Measurements from ENCODE around the gene HOXD10.
A peak's percentile ranks its signal among the peaks of the same experiment; 100 is the strongest.

HOXD10 gene

DNA sequence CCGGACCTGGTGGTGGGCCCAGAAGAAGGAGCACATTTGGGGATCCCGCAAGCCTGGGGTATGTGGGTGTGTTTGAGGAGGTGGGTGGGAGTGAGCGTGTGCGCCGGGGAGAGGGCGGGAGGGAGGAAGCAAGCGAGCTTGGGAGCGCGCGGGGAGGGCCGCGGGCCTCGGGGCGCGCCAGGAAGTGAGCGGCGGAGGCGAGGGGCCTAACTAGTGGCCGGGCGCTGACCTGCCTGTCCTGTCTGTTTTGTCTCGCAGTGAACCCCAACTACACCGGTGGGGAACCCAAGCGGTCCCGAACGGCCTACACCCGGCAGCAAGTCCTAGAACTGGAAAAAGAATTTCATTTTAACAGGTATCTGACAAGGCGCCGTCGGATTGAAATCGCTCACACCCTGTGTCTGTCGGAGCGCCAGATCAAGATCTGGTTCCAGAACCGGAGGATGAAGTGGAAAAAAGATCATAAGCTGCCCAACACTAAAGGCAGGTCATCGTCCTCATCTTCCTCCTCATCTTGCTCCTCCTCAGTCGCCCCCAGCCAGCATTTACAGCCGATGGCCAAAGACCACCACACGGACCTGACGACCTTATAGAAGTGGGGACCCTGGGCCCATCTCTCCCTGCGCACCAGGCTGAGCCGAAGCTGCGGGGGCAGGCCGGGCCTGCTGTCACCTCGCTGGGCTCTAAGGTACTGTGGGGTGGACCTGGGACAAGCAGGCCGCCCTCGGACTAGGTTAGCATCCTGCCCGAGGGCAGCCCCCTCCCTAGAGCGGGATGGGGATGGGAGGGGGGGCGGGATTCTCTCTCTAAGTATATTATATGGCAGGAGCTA, 36.0 kb downstream of the HOXD10 start:
- DNase-seq, result peak; percentile 61

DNA sequence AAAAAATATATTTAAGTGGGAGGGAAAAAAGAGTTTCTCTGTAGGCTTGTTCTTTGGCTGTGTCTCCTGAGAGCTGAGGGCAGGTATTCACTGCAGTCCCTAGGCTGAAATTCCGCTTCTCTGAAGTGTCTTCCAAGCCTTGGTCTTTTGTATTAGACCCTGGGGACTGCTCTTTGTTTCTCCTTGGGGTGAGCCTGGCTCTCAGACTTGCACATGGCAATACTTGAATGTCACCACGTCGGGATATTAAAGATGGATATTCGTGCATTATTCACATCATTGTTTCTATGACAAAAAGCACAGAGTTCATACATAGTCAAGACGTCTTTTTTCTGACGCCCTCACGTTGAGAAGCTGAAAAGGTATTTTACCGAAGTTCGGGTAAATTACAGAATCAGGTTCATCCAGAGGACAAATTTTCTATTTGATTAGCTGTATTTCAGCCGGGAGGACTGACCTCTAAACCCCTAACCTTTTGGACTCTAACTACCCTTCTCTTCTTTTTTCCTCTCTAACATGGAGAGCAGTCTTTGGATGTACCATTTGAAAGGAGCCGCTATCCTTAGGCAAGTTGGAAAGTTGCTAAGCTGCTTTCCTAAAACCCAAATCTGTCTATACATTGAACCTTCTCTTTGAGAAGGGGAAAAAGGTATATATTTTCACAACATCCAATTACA, 38.1 kb downstream of the HOXD10 start:
- no peak for DNase-seq

DNA sequence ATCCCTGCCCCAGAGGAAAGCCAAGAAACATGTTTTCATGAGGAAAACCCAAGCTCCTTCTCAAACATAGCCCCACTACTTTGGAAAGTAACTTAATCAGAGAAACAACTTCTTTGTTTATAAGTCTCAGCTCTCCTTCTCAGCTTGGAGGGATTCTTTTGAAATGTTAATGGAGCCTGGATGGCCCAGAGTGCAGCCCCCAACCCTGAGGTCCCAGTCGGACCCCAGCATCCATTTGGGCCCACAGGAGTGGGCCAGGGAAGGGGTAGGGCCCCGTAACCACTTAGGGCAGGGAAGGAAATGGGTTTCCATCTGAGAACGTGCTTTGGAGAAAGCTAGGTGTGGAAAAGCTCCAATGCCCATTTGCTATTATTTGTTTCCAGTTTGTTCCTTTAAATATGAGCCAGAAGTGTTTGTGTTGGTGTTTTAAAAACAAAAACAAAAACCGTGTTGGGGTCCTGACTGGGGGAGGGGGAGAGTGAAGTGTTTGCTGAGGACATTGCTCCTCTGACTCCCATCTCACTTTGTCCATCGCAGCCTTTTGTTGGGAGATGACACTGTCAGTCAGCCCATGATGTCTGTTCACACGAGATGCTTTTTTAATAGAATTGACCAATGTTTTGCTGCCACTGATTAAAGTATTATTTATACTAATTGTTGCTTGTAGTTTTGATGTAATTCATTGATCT, 38.9 kb downstream of the HOXD10 start:
- DNase-seq, result no peak

DNA sequence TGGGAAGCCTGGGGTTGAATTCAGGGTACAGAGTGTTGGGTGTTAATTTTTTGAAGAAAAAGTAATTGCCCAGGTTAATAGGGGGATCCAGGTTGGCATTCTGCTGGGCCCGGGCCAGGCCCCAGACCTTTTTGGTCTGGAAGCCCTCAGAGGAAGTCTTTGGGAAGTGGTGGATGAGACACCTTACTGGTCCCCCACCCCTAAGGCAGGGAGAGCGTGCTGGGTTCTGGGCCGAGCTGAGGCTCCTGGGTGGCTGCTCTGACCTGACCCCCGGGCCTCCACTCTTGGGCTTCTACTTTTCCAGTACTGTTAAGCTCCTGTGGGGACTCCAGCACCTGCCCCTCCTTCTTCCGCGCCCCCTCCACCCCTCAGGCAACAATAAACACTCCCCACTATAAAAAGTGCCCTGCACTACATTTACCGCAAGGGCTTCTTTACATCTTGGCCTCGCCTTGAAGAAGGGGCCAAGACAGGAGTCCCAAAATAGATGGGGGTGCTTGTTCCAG, 39.8 kb downstream of the HOXD10 start:
- no peak for DNase-seq

- DNase-seq, result peak; percentile 77
These were observed 40.4 kb downstream of the HOXD10 start, which contains the start of gene HOXD3 for GRCh38 chr2:176156807-176157498. HOXD3 (plus strand) TSS chr2:176157307; CDS start chr2:176169115, 11,808 bp downstream.

DNA sequence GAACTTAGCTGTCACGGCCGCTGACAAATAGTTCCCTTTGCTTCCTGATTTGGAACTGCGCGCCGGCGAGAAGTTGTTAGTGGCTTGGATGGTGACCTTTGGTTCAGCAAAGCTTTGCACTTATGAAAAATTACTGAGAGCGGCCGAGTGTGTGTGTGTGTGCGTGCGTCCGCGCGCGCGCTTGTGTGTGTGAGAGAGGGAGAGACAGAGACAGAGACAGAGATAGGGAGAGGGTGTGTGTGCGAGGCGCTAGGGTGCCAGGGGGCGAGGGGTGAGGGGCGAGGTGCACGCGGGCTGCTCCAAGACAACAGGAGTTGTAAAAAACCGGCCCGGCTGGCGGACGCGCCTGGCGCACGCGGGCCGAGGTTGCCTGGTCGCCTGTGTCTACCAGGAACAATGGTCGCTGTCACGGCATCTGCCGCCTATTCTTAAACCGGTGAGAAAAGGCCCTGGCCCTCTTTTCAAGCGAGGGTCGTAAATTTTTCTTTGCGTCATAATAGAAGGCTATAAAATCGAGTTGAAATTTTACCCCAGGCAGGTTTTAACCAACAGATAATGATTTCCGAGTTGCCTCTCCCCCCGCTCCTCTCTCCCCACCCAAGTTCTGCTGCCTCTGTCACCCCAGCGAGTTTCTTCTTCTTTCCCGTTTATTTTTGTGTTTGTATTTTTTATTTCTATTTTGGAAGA, 41.1 kb downstream of the HOXD10 start:
- peak; percentile 59 for DNase-seq

GRCh38 chr2:176158186-176158591, 41.6 kb downstream of the HOXD10 start:
- DNase-seq, result peak; percentile 68

- peak; percentile 90 for DNase-seq
These were observed 42.5 kb downstream of the HOXD10 start for GRCh38 chr2:176158855-176159662.

DNA sequence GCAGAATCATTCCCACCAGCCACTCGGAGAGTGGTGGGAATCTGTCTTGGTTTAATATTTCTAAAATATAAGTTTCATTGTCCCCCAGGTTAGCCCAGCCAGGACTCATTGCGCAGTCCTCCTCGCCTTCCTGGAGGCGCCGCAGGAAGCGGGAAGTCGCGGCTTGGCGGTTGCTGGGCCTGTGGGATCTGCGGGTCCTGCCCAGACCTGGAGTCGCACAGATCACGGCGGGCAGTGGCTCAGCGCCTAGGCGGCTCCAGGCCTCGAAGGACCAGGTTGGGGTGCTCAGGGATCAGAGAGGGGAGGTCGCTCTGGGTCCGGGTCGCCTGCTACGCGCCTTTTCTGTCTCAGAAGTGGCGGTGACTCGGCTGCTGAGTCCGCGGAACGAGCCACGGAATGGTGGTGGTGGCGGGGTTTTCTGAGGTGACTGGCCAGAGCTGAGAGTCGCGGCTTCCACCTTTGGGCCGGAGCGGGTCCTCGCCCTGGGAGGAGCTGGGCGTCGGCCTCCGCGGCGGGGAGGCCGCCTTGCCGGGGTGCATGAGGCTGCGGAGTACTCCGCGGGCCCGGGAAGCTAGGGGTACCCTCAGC, 43.2 kb downstream of the HOXD10 start:
- peak; percentile 56 for DNase-seq

GRCh38 chr2:176160251-176160985, 43.8 kb downstream of the HOXD10 start:
- DNase-seq, result peak; percentile 84

GRCh38 chr2:176160986-176161824, 44.6 kb downstream of the HOXD10 start:
- peak; percentile 66 for DNase-seq

DNA sequence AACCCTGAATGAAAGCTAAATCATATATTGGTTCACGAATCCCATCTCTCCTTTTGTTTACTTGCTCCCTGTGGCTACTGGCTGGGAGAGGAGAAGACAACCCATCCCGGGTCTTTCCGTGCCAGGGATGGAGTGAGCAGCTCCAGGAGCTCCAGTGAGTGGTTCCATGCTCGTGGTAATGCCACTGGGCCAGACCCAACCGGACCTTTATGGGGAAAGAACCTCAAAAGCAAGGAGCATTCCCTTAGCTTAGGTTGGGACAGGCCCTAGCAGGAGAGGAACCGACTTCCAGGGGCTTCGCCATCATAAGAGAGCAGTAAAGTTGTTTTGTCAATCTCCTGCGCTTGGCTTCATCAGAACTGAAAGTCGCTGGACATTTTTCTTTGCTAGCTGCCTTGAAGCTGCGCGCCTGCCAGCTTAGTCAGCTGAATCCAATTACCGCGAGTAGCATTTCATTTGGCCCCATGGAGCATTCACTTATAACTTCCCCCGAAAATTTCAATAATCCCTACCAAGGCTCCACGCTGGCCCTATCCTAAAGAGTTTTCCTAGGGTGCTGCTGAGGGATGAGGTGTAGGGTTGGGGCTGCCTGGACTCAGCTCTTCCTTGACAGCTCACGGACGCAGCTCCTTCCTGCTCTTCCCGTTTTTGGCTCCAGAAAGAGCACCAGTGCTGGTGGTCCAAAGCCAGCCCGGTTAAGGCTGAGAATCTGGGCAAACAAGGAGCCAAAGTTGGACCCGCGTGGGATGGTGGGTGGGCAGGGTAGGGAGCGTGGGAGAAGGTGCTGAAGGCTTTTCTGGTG, 45.4 kb downstream of the HOXD10 start:
- DNase-seq, result peak; percentile 93

DNA sequence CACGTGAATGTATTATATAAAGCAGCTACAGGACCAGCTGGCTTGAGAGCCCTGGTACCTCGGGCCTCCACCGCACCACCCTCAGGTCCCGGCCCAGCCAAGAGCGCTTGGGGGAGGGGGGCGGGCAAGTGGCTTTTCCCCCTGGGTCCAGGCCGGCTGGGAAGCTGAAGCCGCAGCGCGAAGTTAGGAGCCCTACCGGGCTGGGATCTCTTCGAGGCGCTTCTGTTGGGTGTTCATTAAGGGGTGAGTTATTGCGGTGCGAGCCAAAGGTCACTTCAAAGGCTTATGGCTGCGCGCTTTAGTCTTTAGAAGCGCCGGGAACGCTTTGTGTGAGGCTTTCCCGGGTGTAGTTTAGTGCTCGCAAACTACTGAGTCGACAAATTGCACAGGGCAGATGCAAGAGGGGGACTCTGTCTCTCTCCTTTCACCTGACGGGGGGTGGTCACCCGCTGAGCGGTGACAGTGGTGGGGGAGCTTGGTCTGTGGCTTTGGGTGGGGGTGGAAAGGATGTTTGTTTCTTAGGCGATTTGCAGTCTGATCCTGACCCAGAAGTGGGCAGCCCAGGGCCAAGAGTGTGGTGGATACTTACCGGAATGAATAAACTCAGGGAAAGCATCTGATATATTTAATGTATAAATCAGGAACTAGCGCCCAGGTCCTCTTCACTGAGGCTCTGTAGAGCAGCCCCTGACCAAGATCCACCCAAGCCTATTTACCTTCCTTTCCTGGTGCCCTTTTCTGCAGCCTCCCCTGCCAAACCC, 46.5 kb downstream of the HOXD10 start:
- DNase-seq, result no peak

- no peak for DNase-seq
These were observed 47.1 kb downstream of the HOXD10 start for GRCh38 chr2:176163672-176164056.

DNA sequence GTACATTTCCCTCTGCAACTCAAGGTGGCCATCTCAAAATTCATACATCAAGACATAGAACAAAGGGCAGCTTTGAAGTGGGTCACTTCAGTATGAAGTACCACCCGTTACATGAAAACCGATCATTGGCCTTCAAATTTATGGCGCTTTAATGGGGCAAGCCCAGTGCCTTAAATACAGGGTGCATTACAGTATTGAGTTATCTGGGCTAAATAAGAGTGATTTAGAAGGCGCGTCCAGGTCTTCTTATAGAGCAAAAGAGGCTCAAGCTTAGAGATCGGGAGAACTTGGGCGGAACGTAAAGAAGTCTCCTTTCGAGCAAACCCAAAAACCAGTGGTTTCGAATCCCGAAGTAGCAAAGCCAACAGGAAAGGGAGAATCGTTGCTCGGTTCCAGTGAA, 47.6 kb downstream of the HOXD10 start:
- DNase-seq, result no peak

DNA sequence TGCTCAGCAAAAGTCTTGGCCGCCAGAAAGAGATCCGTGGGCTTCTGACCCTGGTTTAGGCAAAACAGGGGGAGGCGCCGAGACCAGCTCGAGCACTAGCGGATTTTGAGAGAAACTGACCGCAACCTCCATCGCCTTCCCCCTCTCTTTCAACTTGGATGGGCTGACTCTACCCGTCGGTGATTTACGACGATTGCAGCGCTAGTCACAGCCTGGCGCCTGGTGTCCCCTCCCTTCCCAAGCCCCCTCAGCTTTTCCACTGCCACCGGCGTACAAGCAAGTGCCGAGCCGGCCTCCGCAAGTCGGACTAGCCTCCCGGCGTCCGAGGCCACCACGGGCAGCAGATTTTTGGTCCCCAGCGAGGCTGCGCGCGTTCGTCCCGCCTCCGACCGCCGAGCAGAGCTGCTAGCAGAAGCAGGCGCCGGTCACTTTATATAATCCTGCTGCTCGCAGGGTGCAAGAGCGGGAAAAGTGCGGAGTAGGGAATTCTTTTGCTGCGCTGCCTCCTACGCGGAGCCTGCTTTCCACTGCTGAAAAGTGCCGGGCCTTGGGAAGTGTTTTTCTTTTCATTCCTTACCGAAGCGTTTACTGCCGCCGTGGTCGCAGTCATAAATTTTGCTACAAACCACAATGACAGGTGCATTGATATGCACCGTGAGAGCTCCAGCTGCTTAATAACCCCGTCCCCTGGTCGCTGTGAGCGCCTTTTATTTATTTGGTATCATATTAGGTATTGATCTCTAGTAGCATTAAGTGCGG, 48.2 kb downstream of the HOXD10 start:
- DNase-seq, result peak; percentile 54

Data from fibroblast of skin of right biceps (primary cell).